ENCODE data around the gene PAK4. TPM values are rescaled to one million over a fixed set of nuclear protein-coding genes. Genes with fewer than 3 reads are reported as not detected.

The PAK4 gene
- polyA plus RNA-seq, 1 experiment = 10.4 TPM

- POLR2A ChIA-PET = no interaction called here
- TF ChIP-seq CTCF (IDR thresholded peaks at IDR 0.05; ENCODE audit: low read depth, low read length) = no peak
- Histone ChIP-seq H3K27ac (ENCODE audit: low read depth, low read length) (no peak overlapping the region), H3K27me3 (ENCODE audit: control insufficient read depth, insufficient read depth, low read length) (no peaks in the 10 kb centered on the region), H3K4me3 (ENCODE audit: low read depth, low read length) (no peak overlapping the region), H3K9me3 (ENCODE audit: control insufficient read depth, insufficient read depth, low read length) (no peaks in the 10 kb centered on the region; the same call in 1 of the 2 replicates)
- CTCF ChIA-PET = interaction anchor here (0.5 kb wide), 1 partner anchor 502 kb away, joined by 3 read pairs; no protein-coding TSS in a partner anchor
- no peak for DNase-seq (ENCODE audit: low read depth, low spot score)
Observed at GRCh38 chr19:39135701-39136100, 10.1 kb downstream of the PAK4 start.

- no peak for DNase-seq (ENCODE audit: low read depth, low spot score)
- ChIA-PET POLR2A (no interaction called here), CTCF (interaction anchor here (0.5 kb wide), 1 partner anchor 10 kb away, joined by 3 read pairs; no protein-coding TSS in a partner anchor)
- Histone ChIP-seq H3K27ac (ENCODE audit: low read depth, low read length) (no peak overlapping the region), H3K9me3 (ENCODE audit: control insufficient read depth, insufficient read depth, low read length) (no peaks in the 10 kb centered on the region; the same call in 1 of the 2 replicates), H3K4me3 (ENCODE audit: low read depth, low read length) (no peak overlapping the region), H3K27me3 (ENCODE audit: control insufficient read depth, insufficient read depth, low read length) (no peaks in the 10 kb centered on the region)
- TF ChIP-seq CTCF (IDR thresholded peaks at IDR 0.05; ENCODE audit: low read depth, low read length) = no peak
Observed at GRCh38 chr19:39136225-39136940, 10.8 kb downstream of the PAK4 start.

- DNase-seq (ENCODE audit: low read depth, low spot score) = no peak
Observed at GRCh38 chr19:39137131-39137530, 11.5 kb downstream of the PAK4 start.

GRCh38 chr19:39138221-39139211, 12.9 kb downstream of the PAK4 start:
- Histone ChIP-seq H3K9me3 (ENCODE audit: control insufficient read depth, insufficient read depth, low read length) (no peaks in the 10 kb centered on the region; the same call in 1 of the 2 replicates), H3K4me3 (ENCODE audit: low read depth, low read length) (no peak overlapping the region), H3K27ac (ENCODE audit: low read depth, low read length) (no peak overlapping the region), H3K27me3 (ENCODE audit: control insufficient read depth, insufficient read depth, low read length) (no peaks in the 10 kb centered on the region)
- no peak for DNase-seq (ENCODE audit: low read depth, low spot score)
- ChIA-PET POLR2A (no interaction called here), CTCF (no interaction called here)
- TF ChIP-seq CTCF (IDR thresholded peaks at IDR 0.05; ENCODE audit: low read depth, low read length) = no peak

More at GRCh38 chr19:39137131-39137530, 11.5 kb downstream of the PAK4 start:
- H3K9me3 ChIP-seq (ENCODE audit: control insufficient read depth, insufficient read depth, low read length) = no peaks in the 10 kb centered on the region; the same call in 1 of the 2 replicates
- no peak for TF ChIP-seq CTCF (IDR thresholded peaks at IDR 0.05; ENCODE audit: low read depth, low read length)
- CTCF ChIA-PET = no interaction called here
- no peak overlapping the region for H3K4me3 ChIP-seq (ENCODE audit: low read depth, low read length)
- H3K27me3 ChIP-seq (ENCODE audit: control insufficient read depth, insufficient read depth, low read length) = no peaks in the 10 kb centered on the region
- H3K27ac ChIP-seq (ENCODE audit: low read depth, low read length) = no peak overlapping the region
- POLR2A ChIA-PET = no interaction called here

All from AG04450 (cell line).